ENCODE data around the gene RRAS2. TPM values are rescaled to one million over a fixed set of nuclear protein-coding genes. Genes with fewer than 3 reads are reported as not detected.
A peak's percentile ranks its signal among the peaks of the same experiment; 100 is the strongest.
"Not testable (repeated sequence)": the region's sequence is repeated elsewhere in the genome, so short reads cannot be mapped to it uniquely, and the experiment has no call there.

Gene RRAS2
- total RNA-seq, 2 donors from 2014 or later = 75.1 to 99.7 TPM

DNA sequence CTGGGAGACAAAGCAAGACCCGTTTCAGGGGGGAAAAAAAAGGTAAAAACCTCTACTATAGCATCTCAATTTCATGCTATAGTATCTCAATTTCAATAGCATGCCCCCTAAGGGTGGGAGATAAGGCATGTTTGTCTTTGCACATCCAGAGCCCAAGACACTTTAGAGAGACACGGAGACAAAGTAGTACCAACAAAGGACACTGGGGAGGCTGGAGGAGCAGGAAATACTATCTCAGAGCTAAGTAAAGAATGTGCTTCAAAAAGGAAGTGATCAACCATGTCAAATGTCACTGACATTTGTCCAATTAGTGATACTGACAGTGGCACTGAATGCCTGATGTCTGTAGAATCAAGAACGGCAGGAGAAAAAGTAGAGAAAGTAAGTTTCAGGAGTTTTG lies 68.6 kb downstream of the RRAS2 start:
- H3K27ac ChIP-seq (ENCODE audit: low read depth, low read length) = no peak overlapping the region
- H3K27me3 ChIP-seq (ENCODE audit: control insufficient read depth, insufficient read depth, low read length, poor library complexity, severe bottlenecking) = no peaks in the 10 kb centered on the region
- no peak overlapping the region for H3K9ac ChIP-seq (ENCODE audit: extremely low read depth, low read length, poor library complexity, severe bottlenecking)
- Mint-ChIP-seq H3K27me3 (ENCODE audit: insufficient read depth) (no peaks in the 10 kb centered on the region), H3K36me3 (ENCODE audit: low read depth) (peaks cover 40% of the 10 kb centered on the region), H3K9me3 (no peaks in the 10 kb centered on the region), H3K4me1 (peaks cover 11% of the 10 kb centered on the region), H3K27ac (no peak overlapping the region), H3K4me3 (no peak overlapping the region)
- no peaks in the 10 kb centered on the region for H3K4me1 ChIP-seq (ENCODE audit: control insufficient read depth, insufficient read depth, low read length)
- H3K4me3 ChIP-seq (ENCODE audit: low read length) = no peak overlapping the region
- 79 to 81% methylated on average over 2 to 3 of the region's 3 CpGs for WGBS, 2 experiments (ENCODE audit: insufficient coverage in 1 of 2, insufficient read length in 1 of 2)
- H3K36me3 ChIP-seq (ENCODE audit: control insufficient read depth, insufficient read depth, low read length) = peaks cover 71% of the 10 kb centered on the region
- no peaks in the 10 kb centered on the region for H3K9me3 ChIP-seq (ENCODE audit: control insufficient read depth, low read length)
- no peak for DNase-seq
- TF ChIP-seq, protein P1, sequence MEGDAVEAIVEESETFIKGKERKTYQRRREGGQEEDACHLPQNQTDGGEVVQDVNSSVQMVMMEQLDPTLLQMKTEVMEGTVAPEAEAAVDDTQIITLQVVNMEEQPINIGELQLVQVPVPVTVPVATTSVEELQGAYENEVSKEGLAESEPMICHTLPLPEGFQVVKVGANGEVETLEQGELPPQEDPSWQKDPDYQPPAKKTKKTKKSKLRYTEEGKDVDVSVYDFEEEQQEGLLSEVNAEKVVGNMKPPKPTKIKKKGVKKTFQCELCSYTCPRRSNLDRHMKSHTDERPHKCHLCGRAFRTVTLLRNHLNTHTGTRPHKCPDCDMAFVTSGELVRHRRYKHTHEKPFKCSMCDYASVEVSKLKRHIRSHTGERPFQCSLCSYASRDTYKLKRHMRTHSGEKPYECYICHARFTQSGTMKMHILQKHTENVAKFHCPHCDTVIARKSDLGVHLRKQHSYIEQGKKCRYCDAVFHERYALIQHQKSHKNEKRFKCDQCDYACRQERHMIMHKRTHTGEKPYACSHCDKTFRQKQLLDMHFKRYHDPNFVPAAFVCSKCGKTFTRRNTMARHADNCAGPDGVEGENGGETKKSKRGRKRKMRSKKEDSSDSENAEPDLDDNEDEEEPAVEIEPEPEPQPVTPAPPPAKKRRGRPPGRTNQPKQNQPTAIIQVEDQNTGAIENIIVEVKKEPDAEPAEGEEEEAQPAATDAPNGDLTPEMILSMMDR (conservative IDR thresholded peaks at IDR 0.05) = peak; percentile 58

DNA sequence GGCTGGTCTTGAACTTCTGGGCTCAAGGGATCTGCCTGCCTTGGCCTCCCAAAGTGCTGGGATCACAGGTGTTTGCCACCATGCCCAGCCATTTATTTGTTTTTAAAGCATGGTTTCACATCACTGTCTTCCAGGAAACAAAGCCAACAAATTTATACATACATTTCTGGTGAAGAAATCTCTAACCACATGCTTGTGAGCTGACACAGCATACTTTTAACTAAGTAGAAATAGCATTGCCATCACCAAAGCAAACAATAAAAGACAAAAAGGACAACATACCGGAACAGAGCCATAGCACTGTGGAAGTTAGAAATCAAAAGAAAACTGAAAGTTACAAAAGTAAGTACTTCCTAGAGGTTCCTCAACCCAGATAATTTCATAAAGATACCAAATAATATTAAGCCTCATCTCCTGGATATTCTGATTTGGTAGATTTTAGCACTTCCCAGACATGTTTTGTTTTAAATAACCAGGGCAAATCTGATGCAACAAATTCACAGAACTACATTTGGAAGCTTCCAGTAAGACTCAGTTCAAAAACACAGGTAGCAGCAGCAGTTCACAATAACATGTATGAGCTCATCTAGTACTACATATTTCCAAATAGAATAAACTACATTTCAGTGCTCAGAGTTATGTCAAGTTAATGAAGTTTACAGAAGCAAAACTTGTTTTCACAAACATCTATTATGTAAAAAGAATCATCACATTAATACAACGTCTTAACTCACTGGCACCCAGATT lies 70.6 kb downstream of the RRAS2 start:
- H3K9me3 Mint-ChIP-seq = no peaks in the 10 kb centered on the region
- DNase-seq = no peak
- H3K4me1 ChIP-seq (ENCODE audit: control insufficient read depth, insufficient read depth, low read length) = no peaks in the 10 kb centered on the region
- H3K9me3 ChIP-seq (ENCODE audit: control insufficient read depth, low read length) = no peaks in the 10 kb centered on the region
- H3K4me1 Mint-ChIP-seq = peaks cover 11% of the 10 kb centered on the region
- no peak overlapping the region for H3K27ac ChIP-seq (ENCODE audit: low read depth, low read length)
- TF ChIP-seq, protein P1 (conservative IDR thresholded peaks at IDR 0.05) = no peak
- no peaks in the 10 kb centered on the region for H3K27me3 Mint-ChIP-seq (ENCODE audit: insufficient read depth)
- H3K27ac Mint-ChIP-seq = peak overlapping the region; percentile 19
- H3K36me3 ChIP-seq (ENCODE audit: control insufficient read depth, insufficient read depth, low read length) = peaks cover 61% of the 10 kb centered on the region
- no peak overlapping the region for H3K4me3 Mint-ChIP-seq
- no peaks in the 10 kb centered on the region for H3K27me3 ChIP-seq (ENCODE audit: control insufficient read depth, insufficient read depth, low read length, poor library complexity, severe bottlenecking)
- no peak overlapping the region for H3K9ac ChIP-seq (ENCODE audit: extremely low read depth, low read length, poor library complexity, severe bottlenecking)
- no peak overlapping the region for H3K4me3 ChIP-seq (ENCODE audit: low read length)
- H3K36me3 Mint-ChIP-seq (ENCODE audit: low read depth) = peaks cover 32% of the 10 kb centered on the region
- 96 to 100% methylated on average over 1 to 2 of the region's 2 CpGs for WGBS, 2 experiments (ENCODE audit: insufficient coverage in 1 of 2, insufficient read length in 1 of 2)

GRCh38 chr11:14278869-14279268 lies 80.1 kb downstream of the RRAS2 start:
- not testable (repeated sequence) for H3K4me3 ChIP-seq (ENCODE audit: low read length); H3K27me3 Mint-ChIP-seq (ENCODE audit: insufficient read depth); H3K9ac ChIP-seq (ENCODE audit: extremely low read depth, low read length, poor library complexity, severe bottlenecking); H3K27ac Mint-ChIP-seq; H3K9me3 ChIP-seq (ENCODE audit: control insufficient read depth, low read length); H3K4me1 ChIP-seq (ENCODE audit: control insufficient read depth, insufficient read depth, low read length); H3K27ac ChIP-seq (ENCODE audit: low read depth, low read length); H3K27me3 ChIP-seq (ENCODE audit: control insufficient read depth, insufficient read depth, low read length, poor library complexity, severe bottlenecking); DNase-seq; H3K4me3 Mint-ChIP-seq
- Mint-ChIP-seq H3K4me1 (peaks cover 13% of the 10 kb centered on the region), H3K36me3 (ENCODE audit: low read depth) (peaks cover 58% of the 10 kb centered on the region), H3K9me3 (peaks cover 25% of the 10 kb centered on the region)
- H3K36me3 ChIP-seq (ENCODE audit: control insufficient read depth, insufficient read depth, low read length) = peaks cover 49% of the 10 kb centered on the region
- WGBS, 2 experiments (ENCODE audit: insufficient coverage in 1 of 2, insufficient read length in 1 of 2) = 89 to 94% methylated on average over 1 of the region's 1 CpG

- no peak for DNase-seq
- Mint-ChIP-seq H3K4me3 (no peak overlapping the region), H3K36me3 (ENCODE audit: low read depth) (peaks cover 69% of the 10 kb centered on the region), H3K27me3 (ENCODE audit: insufficient read depth) (peaks cover 2% of the 10 kb centered on the region), H3K27ac (peak overlapping the region; percentile 37), H3K4me1 (no peaks in the 10 kb centered on the region), H3K9me3 (peaks cover 25% of the 10 kb centered on the region)
- Histone ChIP-seq H3K27me3 (ENCODE audit: control insufficient read depth, insufficient read depth, low read length, poor library complexity, severe bottlenecking) (no peaks in the 10 kb centered on the region), H3K9ac (ENCODE audit: extremely low read depth, low read length, poor library complexity, severe bottlenecking) (no peak overlapping the region), H3K27ac (ENCODE audit: low read depth, low read length) (peak overlapping the region; percentile 45), H3K36me3 (ENCODE audit: control insufficient read depth, insufficient read depth, low read length) (peaks cover 57% of the 10 kb centered on the region), H3K9me3 (ENCODE audit: control insufficient read depth, low read length) (no peaks in the 10 kb centered on the region), H3K4me1 (ENCODE audit: control insufficient read depth, insufficient read depth, low read length) (no peaks in the 10 kb centered on the region), H3K4me3 (ENCODE audit: low read length) (no peak overlapping the region)
- TF ChIP-seq, protein P1 (conservative IDR thresholded peaks at IDR 0.05) = no peak
These were observed 83.9 kb downstream of the RRAS2 start for GRCh38 chr11:14275076-14275475.
